PFSK-1 (cell line): ENCODE measurements around the gene DDAH1.

Source experiments
- POLR2AphosphoS5 ChIP-seq: IDR thresholded peaks from 2 replicates; pipeline ENCODE4 v1.6.1; 2012; ENCODE audit warnings: low read depth, mild to moderate bottlenecking, control low read depth, low read length, moderate library complexity
- SIN3A ChIP-seq: IDR thresholded peaks from 2 replicates; pipeline ENCODE4 v1.6.1; 2012; ENCODE audit warnings: mild to moderate bottlenecking, low read length, moderate library complexity, borderline replicate concordance; ENCODE audit not compliant: insufficient read depth
- TAF1 ChIP-seq: IDR thresholded peaks from 2 replicates; pipeline ENCODE4 v1.6.1; 2012; ENCODE audit warnings: low read length, control low read depth, borderline replicate concordance; ENCODE audit not compliant: insufficient read depth
- TF ChIP-seq, protein P1 (sequence below), 2 experiments: IDR thresholded peaks; 2 replicates each; pipeline versions ENCODE4 v1.6.1 to v1.8.0; 2011 to 2012; ENCODE audit warnings: low read depth in 2 of 2, low read length in 2 of 2, control low read depth in 1 of 2, inconsistent platforms in 1 of 2, mild to moderate bottlenecking in 1 of 2, moderate library complexity in 1 of 2; ENCODE audit not compliant: insufficient read depth in 1 of 2

DNA sequence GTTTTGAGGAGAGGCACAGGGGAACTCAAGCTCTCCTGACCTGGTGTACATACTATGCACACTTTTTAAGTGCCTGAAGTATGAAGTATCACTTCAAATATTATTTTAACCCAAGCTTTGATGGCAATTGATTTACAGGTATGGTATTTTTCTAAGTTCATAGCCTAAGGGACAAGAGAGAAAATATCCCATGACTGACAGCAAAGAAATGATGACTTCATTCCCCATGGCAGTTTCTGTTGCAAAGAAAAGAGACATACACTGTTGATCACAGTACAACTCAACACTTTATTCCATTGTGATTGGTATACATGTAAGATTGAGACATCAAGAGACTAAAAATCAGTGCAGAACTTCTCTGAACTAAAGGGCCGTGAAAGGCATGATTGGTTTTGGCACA, 146.7 kb downstream of the DDAH1 start:
- TF ChIP-seq SIN3A = no peak
- no peak for TF ChIP-seq POLR2AphosphoS5
- no peak for TF ChIP-seq TAF1
- TF ChIP-seq, protein P1, sequence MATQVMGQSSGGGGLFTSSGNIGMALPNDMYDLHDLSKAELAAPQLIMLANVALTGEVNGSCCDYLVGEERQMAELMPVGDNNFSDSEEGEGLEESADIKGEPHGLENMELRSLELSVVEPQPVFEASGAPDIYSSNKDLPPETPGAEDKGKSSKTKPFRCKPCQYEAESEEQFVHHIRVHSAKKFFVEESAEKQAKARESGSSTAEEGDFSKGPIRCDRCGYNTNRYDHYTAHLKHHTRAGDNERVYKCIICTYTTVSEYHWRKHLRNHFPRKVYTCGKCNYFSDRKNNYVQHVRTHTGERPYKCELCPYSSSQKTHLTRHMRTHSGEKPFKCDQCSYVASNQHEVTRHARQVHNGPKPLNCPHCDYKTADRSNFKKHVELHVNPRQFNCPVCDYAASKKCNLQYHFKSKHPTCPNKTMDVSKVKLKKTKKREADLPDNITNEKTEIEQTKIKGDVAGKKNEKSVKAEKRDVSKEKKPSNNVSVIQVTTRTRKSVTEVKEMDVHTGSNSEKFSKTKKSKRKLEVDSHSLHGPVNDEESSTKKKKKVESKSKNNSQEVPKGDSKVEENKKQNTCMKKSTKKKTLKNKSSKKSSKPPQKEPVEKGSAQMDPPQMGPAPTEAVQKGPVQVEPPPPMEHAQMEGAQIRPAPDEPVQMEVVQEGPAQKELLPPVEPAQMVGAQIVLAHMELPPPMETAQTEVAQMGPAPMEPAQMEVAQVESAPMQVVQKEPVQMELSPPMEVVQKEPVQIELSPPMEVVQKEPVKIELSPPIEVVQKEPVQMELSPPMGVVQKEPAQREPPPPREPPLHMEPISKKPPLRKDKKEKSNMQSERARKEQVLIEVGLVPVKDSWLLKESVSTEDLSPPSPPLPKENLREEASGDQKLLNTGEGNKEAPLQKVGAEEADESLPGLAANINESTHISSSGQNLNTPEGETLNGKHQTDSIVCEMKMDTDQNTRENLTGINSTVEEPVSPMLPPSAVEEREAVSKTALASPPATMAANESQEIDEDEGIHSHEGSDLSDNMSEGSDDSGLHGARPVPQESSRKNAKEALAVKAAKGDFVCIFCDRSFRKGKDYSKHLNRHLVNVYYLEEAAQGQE (IDR thresholded peaks at IDR 0.05; ENCODE audit: insufficient read depth in 1 of 2, low read depth in 2 of 2, low read length in 2 of 2) = no peak
